ENCODE results near the gene BANF1. TPM values are rescaled to one million over a fixed set of nuclear protein-coding genes. Genes with fewer than 3 reads are reported as not detected.

BANF1 gene
- total and polyA plus RNA-seq, 2 donors (not counting 3 experiments of a cell fraction or from before 2014, with no cell fraction given), result 269 to 376 TPM

DNA sequence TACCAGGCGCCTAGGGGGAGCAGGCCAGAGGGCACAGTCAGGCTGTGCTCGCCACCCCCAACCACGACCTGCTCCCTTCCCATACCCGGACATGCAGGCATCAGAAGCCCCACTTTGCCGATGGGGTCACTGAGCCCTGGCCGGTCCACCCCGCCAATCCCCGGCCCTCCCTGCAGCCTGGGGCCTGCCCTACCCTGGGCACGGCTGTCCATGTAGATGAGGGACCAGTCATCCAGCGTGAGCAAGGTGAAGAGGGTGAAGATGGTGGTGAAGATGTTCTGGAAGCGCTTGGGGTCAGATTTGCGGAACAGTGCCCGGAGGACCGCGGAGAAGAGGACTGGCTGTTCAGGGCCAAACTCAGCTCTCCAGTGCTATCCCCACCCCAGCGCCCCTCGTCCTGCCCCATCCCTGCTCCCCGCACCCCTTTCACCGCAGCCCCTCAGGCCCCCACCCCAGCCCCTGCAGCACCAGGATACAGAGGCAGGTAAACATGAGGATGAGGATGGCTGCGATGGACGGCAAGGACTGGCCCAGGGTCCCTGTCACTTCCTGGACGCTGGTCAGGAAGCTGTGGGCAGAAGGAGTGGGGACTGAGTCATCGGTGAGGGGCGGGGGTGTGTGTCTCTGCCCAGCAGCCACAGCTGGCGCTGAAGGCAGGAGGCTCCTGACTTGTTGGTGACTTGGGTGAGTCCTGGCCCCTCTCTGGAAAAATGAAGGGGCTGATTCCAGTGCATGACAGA is 18.5 kb downstream of the BANF1 start:
- no peak overlapping the region for H3K4me3 ChIP-seq (replicated peaks in 1 of 3; ENCODE audit: insufficient read depth in 1 of 3, low read depth in 1 of 3, low read length in 3 of 3)
- FAIRE-seq, result peak; percentile 98
- H3K36me3 ChIP-seq (ENCODE audit: control insufficient read depth in 2 of 2, extremely low read depth in 1 of 2, insufficient read depth in 2 of 2, low read length in 2 of 2), result no peaks in the 10 kb centered on the region
- BruUV-seq (replicated peaks), result no TSS peak
- H2AFZ ChIP-seq (ENCODE audit: low read depth, low read length), result no peak overlapping the region
- intact Hi-C loops (cut with micrococcal nuclease), result loop anchor here (1.0 kb wide), 1 partner anchor 18 kb away; the partner anchor contains the start of genes BANF1 and EIF1AD
- TF ChIP-seq, protein P1, sequence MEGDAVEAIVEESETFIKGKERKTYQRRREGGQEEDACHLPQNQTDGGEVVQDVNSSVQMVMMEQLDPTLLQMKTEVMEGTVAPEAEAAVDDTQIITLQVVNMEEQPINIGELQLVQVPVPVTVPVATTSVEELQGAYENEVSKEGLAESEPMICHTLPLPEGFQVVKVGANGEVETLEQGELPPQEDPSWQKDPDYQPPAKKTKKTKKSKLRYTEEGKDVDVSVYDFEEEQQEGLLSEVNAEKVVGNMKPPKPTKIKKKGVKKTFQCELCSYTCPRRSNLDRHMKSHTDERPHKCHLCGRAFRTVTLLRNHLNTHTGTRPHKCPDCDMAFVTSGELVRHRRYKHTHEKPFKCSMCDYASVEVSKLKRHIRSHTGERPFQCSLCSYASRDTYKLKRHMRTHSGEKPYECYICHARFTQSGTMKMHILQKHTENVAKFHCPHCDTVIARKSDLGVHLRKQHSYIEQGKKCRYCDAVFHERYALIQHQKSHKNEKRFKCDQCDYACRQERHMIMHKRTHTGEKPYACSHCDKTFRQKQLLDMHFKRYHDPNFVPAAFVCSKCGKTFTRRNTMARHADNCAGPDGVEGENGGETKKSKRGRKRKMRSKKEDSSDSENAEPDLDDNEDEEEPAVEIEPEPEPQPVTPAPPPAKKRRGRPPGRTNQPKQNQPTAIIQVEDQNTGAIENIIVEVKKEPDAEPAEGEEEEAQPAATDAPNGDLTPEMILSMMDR (IDR thresholded peaks at IDR 0.05; ENCODE audit: extremely low read depth in 1 of 2, insufficient read depth in 1 of 2, low read depth in 1 of 2, low read length in 2 of 2), result no peak
- peak; percentile 86 for TF ChIP-seq FOS (IDR thresholded peaks at IDR 0.05; ENCODE audit: borderline replicate concordance, insufficient read depth, low read length)
- peak; percentile 68 for TF ChIP-seq JUN (IDR thresholded peaks at IDR 0.05; ENCODE audit: borderline replicate concordance, insufficient read depth, insufficient read length, low read depth)
- TF ChIP-seq POLR2AphosphoS5 (IDR thresholded peaks at IDR 0.05; ENCODE audit: insufficient read depth, low read depth, low read length), result peak; percentile 87
- no peak for TF ChIP-seq EZH2 (IDR thresholded peaks at IDR 0.05; ENCODE audit: borderline replicate concordance, low read depth, low read length, severe bottlenecking)
- TF ChIP-seq, protein P2, sequence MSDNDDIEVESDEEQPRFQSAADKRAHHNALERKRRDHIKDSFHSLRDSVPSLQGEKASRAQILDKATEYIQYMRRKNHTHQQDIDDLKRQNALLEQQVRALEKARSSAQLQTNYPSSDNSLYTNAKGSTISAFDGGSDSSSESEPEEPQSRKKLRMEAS (IDR thresholded peaks at IDR 0.05; ENCODE audit: insufficient read depth, insufficient read length), result no peak
- dilution Hi-C loops (cut with MboI; ENCODE audit: extremely low pct_ligation_motif_present, low sequenced_read_pairs), result no loop called here
- no peaks in the 10 kb centered on the region for H3K9me1 ChIP-seq (replicated peaks; ENCODE audit: control insufficient read depth, extremely low read depth, insufficient read depth, low read length)
- no peaks in the 10 kb centered on the region for H4K20me1 ChIP-seq (replicated peaks; ENCODE audit: control insufficient read depth, extremely low read depth, insufficient read depth, low read length)
- H3K9me3 ChIP-seq (replicated peaks; ENCODE audit: control insufficient read depth, insufficient read depth, low read length), result no peaks in the 10 kb centered on the region
- no peak overlapping the region for H3K4me2 ChIP-seq (ENCODE audit: insufficient read depth, low read length)
- ChIA-PET POLR2A (interaction anchor here (0.6 to 0.8 kb wide), 3 partner anchors 10 to 119 kb away, joined by 3 to 4 read pairs (median 4); no protein-coding TSS in a partner anchor), CTCF (interaction anchor here (0.6 to 3.0 kb wide), 7 partner anchors 9 to 136 kb away, joined by 3 to 16 read pairs (median 3); partner anchors contain the start of gene CST6)
- H3K9ac ChIP-seq (replicated peaks; ENCODE audit: extremely low read depth, insufficient read depth, low read length), result no peak overlapping the region
- H3K4me1 ChIP-seq (ENCODE audit: control insufficient read depth, extremely low read depth, insufficient read depth, low read length), result peaks cover 24% of the 10 kb centered on the region
- peak overlapping the region; percentile 32 for H3K27ac ChIP-seq (ENCODE audit: insufficient read depth, low read depth, low read length)
- DNase-seq (ENCODE audit: low read depth, low spot score), result peak; percentile 78
- H3K79me2 ChIP-seq (ENCODE audit: control insufficient read depth, insufficient read depth, low read length), result no peaks in the 10 kb centered on the region
- no peaks in the 10 kb centered on the region for H3K27me3 ChIP-seq (ENCODE audit: control insufficient read depth in 2 of 2, insufficient read depth in 2 of 2, low read length in 2 of 2)

Measured in endothelial cell of umbilical vein (primary cell).